H54 (cell line): ENCODE results near the gene MCL1.

Experiments used
- DNase-seq: peaks from one replicate; pipeline ENCODE4 v3.0.0; 2011; ENCODE audit warnings: low spot score, mixed read lengths; ENCODE audit not compliant: insufficient read length
- FAIRE-seq: peaks from 3 replicates; lab custom pipeline; 2011; peaks lifted over from hg19 to GRCh38; lab: Jason Lieb, UNC
- POLR2A ChIP-seq: IDR thresholded peaks from 2 replicates; pipeline ENCODE4 v1.6.1; 2011; ENCODE audit warnings: low read depth, mild to moderate bottlenecking, low read length

The MCL1 gene

GRCh38 chr1:150560011-150560438 lies 19.4 kb downstream of the MCL1 start:
- FAIRE-seq (no peak), DNase-seq (peak; percentile 55)
- TF ChIP-seq POLR2A, result no peak

GRCh38 chr1:150559656-150560010 lies 19.8 kb downstream of the MCL1 start:
- no peak for FAIRE-seq

GRCh38 chr1:150558761-150559655 lies 20.4 kb downstream of the MCL1 start:
- TF ChIP-seq POLR2A, result no peak
- DNase-seq, result no peak
- FAIRE-seq, result no peak

More at GRCh38 chr1:150559656-150560010, 19.8 kb downstream of the MCL1 start:
- DNase-seq, result no peak
- no peak for TF ChIP-seq POLR2A

GRCh38 chr1:150558303-150558704 lies 21.1 kb downstream of the MCL1 start:
- no peak for TF ChIP-seq POLR2A
- DNase-seq (no peak), FAIRE-seq (no peak)

- DNase-seq, result no peak
- FAIRE-seq, result no peak
- TF ChIP-seq POLR2A, result no peak
Observed at GRCh38 chr1:150557813-150558212, 21.6 kb downstream of the MCL1 start.

GRCh38 chr1:150557065-150557600 lies 22.3 kb downstream of the MCL1 start:
- TF ChIP-seq POLR2A, result no peak
- DNase-seq (no peak), FAIRE-seq (no peak)

GRCh38 chr1:150555971-150556865 lies 23.2 kb downstream of the MCL1 start:
- TF ChIP-seq POLR2A, result no peak
- no peak for FAIRE-seq
- DNase-seq, result no peak

GRCh38 chr1:150555198-150555970 lies 24.0 kb downstream of the MCL1 start:
- TF ChIP-seq POLR2A, result no peak
- DNase-seq, result no peak
- no peak for FAIRE-seq

GRCh38 chr1:150554086-150554452 lies 25.3 kb downstream of the MCL1 start:
- DNase-seq (no peak), FAIRE-seq (no peak)
- no peak for TF ChIP-seq POLR2A

GRCh38 chr1:150553392-150554085 lies 25.9 kb downstream of the MCL1 start:
- no peak for TF ChIP-seq POLR2A
- no peak for FAIRE-seq
- no peak for DNase-seq

- TF ChIP-seq POLR2A, result no peak
- FAIRE-seq (no peak), DNase-seq (no peak)
Observed at GRCh38 chr1:150552911-150553289, 26.5 kb downstream of the MCL1 start.

- no peak for TF ChIP-seq POLR2A
- FAIRE-seq (no peak), DNase-seq (peak; percentile 88)
Observed at GRCh38 chr1:150552128-150552910, 27.1 kb downstream of the MCL1 start.
